COLO668 (cell line): ENCODE results near the gene STARD3.
A peak's percentile ranks its signal among the peaks of the same experiment; 100 is the strongest.

Experiments used
- DNase-seq: peaks from one replicate; lab custom pipeline; 2025; ENCODE audit not compliant: unreplicated experiment; lab: John Stamatoyannopoulos, UW

The STARD3 gene

DNA sequence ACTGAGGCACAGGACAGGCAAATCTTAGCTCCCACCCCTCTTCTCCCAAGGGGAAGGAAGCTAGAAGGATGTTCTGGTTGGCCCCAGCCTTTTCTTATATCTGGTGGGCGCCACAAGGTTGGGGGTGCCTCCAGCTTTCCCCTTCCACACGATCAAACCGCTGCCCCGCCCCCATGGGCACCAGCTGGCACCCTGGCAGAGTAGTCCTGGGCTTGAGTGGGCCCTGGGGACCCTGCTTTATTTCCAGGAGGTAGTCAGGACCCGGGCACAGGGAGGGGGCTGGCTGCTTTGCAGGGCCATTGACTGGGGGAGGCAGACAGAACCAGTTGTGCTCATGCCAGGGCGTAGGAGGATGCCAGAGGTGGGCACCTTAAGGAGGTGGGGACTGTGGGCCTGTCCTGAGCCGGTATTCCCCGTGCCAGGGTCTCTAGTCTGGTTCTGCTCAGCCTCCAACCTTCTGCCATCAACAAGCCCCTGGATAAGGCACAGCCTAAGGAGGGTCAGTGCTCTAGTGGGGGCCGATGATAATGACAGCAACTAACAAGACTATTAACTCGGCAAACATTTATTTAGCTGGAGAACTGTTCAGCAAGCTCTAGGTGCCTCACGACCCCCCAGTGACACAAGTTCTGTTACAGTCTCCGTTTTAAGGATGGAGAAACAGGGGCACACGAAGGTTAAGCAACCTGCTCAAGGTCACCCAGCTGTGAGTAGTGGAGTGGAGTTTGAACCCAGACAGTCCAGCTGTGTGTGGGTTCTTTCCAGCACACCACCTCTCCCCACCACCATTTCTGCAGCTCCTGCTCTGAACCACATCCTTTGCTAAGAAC lies 17.8 kb upstream of the STARD3 start:
- DNase-seq = no peak

GRCh38 chr17:39619786-39620101 lies 17.2 kb upstream of the STARD3 start:
- peak; percentile 3 for DNase-seq

DNA sequence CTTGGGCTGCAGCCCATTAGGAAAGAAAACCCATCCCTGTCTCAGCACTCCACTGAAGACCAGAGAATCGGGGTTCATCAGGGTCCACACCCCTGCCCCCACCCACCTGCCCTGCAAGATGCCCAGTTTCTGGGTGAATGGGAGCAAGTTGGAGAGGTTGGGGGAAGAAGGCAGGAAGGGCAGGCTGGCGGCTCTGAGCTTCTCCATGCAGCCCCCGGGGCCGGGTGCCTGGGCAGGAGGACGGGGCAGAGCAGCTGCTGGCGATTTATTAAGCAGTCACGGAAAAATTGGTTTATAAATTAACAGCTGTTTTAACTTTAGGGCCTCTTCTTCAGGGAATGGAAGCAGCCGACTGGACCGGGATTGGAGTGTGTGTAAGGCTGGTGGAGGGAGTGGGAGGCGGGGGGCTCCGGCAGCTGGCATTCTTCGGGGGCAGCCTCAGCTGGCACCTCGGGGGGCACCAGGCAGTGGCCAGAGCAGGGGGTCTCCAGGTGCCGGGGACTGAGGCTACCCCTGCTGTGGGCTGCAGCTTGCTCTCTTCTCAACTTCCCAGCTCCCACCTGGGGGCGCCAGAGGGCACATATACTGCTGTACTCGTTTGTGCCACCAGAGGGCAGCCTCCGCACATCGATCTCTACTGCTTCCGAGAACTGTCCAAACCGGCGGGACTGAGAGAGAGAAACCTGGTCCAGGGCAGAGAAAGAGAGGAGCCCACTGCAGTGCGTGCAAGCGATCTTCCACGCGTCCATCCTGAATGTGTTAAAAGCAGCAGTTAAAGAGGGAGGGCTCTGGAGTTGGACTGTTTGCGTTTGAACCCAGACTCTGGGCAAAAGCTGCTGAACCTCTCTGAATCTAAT lies 15.2 kb upstream of the STARD3 start:
- DNase-seq = peak; percentile 65

- no peak for DNase-seq
These were observed 14.5 kb upstream of the STARD3 start for GRCh38 chr17:39622380-39623006.

DNA sequence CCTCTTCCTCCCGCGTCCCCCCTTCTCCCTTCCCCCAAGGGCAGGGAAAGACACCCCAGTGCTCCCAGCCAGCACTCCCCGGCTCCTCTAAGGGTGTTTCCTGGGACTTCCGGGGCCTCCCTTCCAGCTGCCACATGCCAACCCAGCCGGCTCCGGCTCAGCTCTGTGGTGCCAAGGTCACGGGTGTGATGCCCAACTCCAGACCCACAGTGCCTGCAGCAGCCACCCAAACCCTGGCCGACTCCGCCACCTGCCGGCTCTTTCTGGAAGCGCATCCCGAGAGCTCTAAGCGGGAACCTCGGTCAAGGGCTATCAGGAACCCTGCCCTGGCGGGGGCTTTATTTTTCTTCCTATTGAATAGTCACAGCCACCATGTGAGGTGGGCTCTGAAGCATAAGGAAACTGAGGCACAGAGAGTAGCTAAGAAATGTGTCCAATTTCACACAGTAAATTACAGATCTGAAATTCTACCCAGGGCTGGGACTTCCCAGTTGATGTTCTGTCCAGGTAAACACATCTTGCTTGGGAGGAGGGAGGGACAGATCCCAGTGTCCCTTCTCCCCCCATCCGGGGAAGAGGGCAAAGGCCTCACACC lies 13.5 kb upstream of the STARD3 start:
- DNase-seq = peak; percentile 75

GRCh38 chr17:39624313-39624712 lies 12.6 kb upstream of the STARD3 start:
- DNase-seq = no peak

GRCh38 chr17:39625198-39625785 lies 11.7 kb upstream of the STARD3 start:
- DNase-seq = no peak

- no peak for DNase-seq
These were observed 10.5 kb upstream of the STARD3 start, which contains the start of gene PPP1R1B for GRCh38 chr17:39626171-39627046. PPP1R1B (plus strand) TSS chr17:39626952; CDS start chr17:39627393, 441 bp downstream.

GRCh38 chr17:39627047-39627711 lies 9.8 kb upstream of the STARD3 start:
- no peak for DNase-seq

GRCh38 chr17:39627712-39628516 lies 9.0 kb upstream of the STARD3 start:
- DNase-seq = no peak

GRCh38 chr17:39628655-39629493 lies 8.1 kb upstream of the STARD3 start:
- DNase-seq = peak; percentile 55

DNA sequence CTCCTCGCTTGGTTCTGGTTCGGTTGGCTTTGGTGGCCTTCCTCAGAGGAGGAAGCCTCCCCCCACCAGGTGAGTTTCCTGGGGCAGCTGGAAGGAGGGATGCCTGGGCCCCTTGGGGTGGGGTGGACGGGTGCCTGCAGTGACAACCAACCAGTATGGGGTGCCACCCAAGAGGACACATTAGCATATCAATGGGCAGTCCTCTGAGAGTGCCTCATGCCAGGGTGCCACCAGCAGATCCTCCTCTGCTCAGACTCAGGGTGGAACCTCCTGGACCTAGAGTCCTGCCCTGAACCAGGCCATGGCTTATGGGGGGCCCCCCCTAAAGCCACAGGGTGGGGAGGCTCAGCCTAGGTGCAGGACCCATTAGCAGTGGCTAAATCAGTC lies 7.5 kb upstream of the STARD3 start:
- no peak for DNase-seq

DNA sequence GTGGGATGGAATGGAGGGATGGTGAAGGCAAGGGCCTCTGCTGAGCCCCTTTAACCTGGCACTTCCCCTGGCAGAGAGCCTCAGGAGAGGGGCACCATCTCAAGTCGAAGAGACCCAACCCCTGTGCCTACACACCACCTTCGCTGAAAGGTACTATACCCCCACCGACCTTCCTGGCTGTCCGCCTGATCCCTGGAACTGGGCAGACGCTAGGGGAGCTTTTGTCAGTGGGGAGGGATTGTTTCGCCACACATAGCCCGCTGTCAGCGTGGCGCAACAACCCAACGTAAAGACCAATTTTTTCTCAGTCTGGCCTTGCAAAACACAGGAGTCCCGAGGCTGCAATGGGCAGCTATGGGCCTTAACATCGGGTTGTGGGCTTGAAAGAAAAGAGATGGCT lies 7.0 kb upstream of the STARD3 start:
- no peak for DNase-seq

- peak; percentile 33 for DNase-seq
These were observed 5.5 kb upstream of the STARD3 start for GRCh38 chr17:39631403-39631802.

DNA sequence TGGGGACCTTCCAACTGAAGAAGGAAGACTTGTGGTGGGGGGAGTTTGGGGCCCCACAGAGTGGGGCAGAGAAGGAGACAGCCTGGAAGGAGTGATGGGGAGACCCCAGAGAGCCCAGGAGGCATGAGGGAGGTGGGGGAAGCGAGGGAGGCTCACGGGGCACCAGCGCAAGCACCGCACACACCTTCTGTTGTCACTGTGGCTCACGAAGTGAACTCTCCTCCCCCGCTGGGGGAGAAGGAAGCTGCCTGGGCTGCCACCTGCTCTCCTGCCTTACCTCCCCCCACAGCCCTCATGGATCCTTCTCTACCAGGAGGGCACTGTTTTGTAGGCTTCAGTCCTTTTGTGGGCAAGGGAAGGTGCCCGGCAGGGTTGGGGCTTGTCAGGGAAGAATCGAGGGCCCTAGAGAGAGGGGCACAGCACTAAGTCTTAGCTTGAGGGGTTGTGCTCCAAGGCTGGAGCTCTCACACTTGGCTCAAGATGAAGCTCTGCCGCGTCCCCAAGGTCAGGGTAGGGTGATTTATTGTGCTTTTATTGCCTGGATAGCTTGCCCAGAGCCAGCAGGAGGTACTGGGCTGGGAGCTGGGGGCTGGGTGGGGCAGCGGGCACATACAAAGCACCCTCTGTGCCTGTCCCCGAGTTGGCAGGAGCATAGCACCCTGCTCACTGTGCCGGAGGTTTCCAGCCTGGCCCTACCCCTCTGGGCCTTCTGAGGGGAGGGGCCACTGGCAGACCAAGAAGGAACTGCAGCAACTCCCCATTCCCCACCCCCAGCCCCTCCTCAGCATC lies 4.6 kb upstream of the STARD3 start:
- DNase-seq = peak; percentile 31

DNA sequence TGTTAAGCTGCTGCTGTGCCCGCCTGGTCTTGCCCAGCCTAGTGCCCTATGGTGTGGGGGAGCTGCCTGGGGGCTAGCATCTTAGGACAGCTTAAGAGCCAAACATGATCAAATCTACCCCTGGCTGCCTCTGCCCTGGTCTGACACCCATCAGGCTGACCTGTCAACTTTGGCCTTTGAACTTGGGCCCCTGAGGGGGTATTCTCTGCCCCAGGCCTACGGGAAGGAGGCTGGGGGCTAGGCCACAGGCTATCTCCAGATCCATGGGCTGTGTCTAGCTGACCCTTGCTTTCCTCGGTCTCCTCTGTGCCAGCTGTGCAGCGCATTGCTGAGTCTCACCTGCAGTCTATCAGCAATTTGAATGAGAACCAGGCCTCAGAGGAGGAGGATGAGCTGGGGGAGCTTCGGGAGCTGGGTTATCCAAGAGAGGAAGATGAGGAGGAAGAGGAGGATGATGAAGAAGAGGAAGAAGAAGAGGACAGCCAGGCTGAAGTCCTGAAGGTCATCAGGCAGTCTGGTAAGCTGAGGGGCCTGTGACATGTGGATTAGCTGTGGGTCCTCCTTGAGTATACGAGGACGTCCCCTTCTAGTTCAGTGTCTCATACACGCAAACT lies 3.3 kb upstream of the STARD3 start:
- DNase-seq = no peak
